OCI-LY7 (cell line): ENCODE data around the gene TNRC6C. TPM values are rescaled to one million over a fixed set of nuclear protein-coding genes. Genes with fewer than 3 reads are reported as not detected.

Experiments
- BruUV-seq: library from RNA; stranded (reverse); fragments of 400-500 nt; replicated peaks from 2 replicates; lab custom pipeline; 2021; lab: Mats Ljungman, UMichigan
- CTCF ChIA-PET: fragments of 300-600 bp; sonication (Branson Sonifier 250); formaldehyde crosslinking; loops from one replicate; lab custom pipeline; 2022; ENCODE audit warnings: antibody characterized with exemption; ENCODE audit not compliant: unreplicated experiment; lab: Charles Lee
- POLR2A ChIA-PET: fragments of 300-600 bp; sonication (Branson Sonifier 250); formaldehyde crosslinking; loops from one replicate; lab custom pipeline; 2022; ENCODE audit warnings: antibody characterized with exemption; lab: Charles Lee
- DNase-seq: peaks from one replicate; pipeline ENCODE4 v3.0.0-alpha.2; 2015; ENCODE audit warnings: low spot score
- H2AFZ ChIP-seq: fragments of 200-600 bp; sonication (generic), shearing (Covaris generic); 2 replicates; pipeline ENCODE4 v1.6.1; 2014; ENCODE audit warnings: mild to moderate bottlenecking, antibody characterized with exemption, low read length, moderate library complexity
- H3K27ac ChIP-seq: fragments of 200-600 bp; sonication (generic); 2 replicates; pipeline ENCODE4 v1.5.1; 2014; ENCODE audit warnings: mixed run types, low read depth, mild to moderate bottlenecking, moderate library complexity, low read length, inconsistent platforms; ENCODE audit not compliant: poor library complexity, severe bottlenecking
- H3K36me3 ChIP-seq: fragments of 200-600 bp; sonication (generic); 2 replicates; pipeline ENCODE4 v1.6.1; 2014; ENCODE audit warnings: mild to moderate bottlenecking, antibody characterized with exemption, low read length, moderate library complexity, mixed read lengths; ENCODE audit not compliant: insufficient read depth
- H3K4me1 ChIP-seq: fragments of 200-600 bp; sonication (generic); 2 replicates; pipeline ENCODE4 v1.5.1; 2014; ENCODE audit warnings: mild to moderate bottlenecking, low read length; ENCODE audit not compliant: insufficient read depth, poor library complexity, severe bottlenecking
- H3K4me2 ChIP-seq: fragments of 200-600 bp; sonication (generic); 2 replicates; pipeline ENCODE4 v1.6.1; 2014; ENCODE audit warnings: mild to moderate bottlenecking, low read length
- H3K4me3 ChIP-seq: fragments of 200-600 bp; sonication (generic); 2 replicates; pipeline ENCODE4 v1.5.1; 2014; ENCODE audit warnings: mild to moderate bottlenecking, low read depth, low read length; ENCODE audit not compliant: poor library complexity, severe bottlenecking
- H3K79me2 ChIP-seq: fragments of 200-600 bp; sonication (generic); 2 replicates; pipeline ENCODE4 v1.6.1; 2016; ENCODE audit warnings: low read depth, mild to moderate bottlenecking, low read length, moderate library complexity, mixed read lengths; ENCODE audit not compliant: insufficient read depth
- H3K9me2 ChIP-seq: fragments of 200-600 bp; sonication (generic); 2 replicates; pipeline ENCODE4 v1.6.1; 2016; ENCODE audit warnings: mild to moderate bottlenecking, low read length, mixed read lengths; ENCODE audit not compliant: insufficient read depth
- H3K9me3 ChIP-seq: fragments of 200-600 bp; sonication (generic); 2 replicates; pipeline ENCODE4 v1.6.1; 2014; ENCODE audit warnings: mild to moderate bottlenecking, mixed run types, low read length, mixed read lengths
- H4K20me1 ChIP-seq: fragments of 200-600 bp; sonication (generic); 2 replicates; pipeline ENCODE4 v1.6.1; 2014; ENCODE audit warnings: mild to moderate bottlenecking, antibody characterized with exemption, low read length, moderate library complexity, mixed read lengths; ENCODE audit not compliant: insufficient read depth
- EZH2phosphoT487 ChIP-seq: fragments of 200-600 bp; sonication (generic); IDR thresholded peaks from 2 replicates; pipeline ENCODE4 v1.6.1; 2018; ENCODE audit warnings: low read depth, borderline replicate concordance, mild to moderate bottlenecking, mixed run types, antibody characterized with exemption, low read length, moderate library complexity, mixed read lengths
- intact Hi-C: fragments of 100-400 bp; cut with micrococcal nuclease; formaldehyde crosslinking; loops from one replicate; pipeline ENCODE4 v1.10.0; 2022; ENCODE audit not compliant: unreplicated experiment
- total RNA-seq, 2 experiments: library from RNA; depleted of rRNA in 1 of 2; stranded (reverse); fragments of >200 nt in 1 of 2; shearing (Covaris generic) in 1 of 2; gene quantifications; 2 replicates each; pipeline ENCODE4 v1.2.3, GENCODE V29; 2014 to 2022
- TF ChIP-seq, protein P1 (sequence below): fragments of 200-600 bp; sonication (generic); conservative IDR thresholded peaks from 2 replicates; pipeline ENCODE4 v1.5.1; 2014; ENCODE audit warnings: mild to moderate bottlenecking, antibody characterized with exemption, low read length, moderate library complexity, mixed read lengths

The TNRC6C gene
- total RNA-seq, 2 experiments from 2014 or later, result 8.5 to 25.2 TPM

DNA sequence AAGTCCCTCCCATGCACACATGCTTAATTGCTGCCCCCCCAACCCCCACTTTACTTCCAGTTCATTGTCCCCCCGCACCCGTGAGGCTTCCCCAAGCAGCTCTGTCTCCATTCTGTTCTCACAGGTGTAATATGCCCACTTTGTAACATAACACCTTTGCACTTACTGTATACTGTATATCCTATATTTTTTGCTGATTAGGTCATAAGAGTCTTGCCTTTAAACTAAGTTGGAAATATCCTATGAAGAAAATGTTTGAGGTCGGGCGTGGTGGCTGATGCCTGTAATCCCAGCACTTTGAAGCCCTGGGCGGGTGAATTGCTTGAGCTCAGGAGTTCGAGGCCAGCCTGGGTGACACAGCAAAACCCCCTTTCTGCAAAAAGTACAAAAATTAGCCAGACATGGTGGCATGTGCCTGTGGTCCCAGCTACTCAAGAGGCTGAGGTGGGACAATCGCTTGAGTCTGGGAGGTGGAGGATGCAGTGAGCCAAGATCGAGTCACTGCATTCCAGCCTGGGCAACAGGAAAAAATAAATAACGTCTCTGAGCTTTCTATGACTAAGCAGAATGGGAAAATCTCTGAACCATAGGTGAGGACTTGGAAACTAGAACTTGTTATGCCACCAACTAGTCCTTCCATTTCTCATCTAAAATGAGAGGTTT is 76.1 kb downstream of the TNRC6C start:
- H3K9me3 ChIP-seq, result no peaks in the 10 kb centered on the region
- peaks cover 20% of the 10 kb centered on the region; the same call in 1 of the 2 replicates for H3K36me3 ChIP-seq
- BruUV-seq, result no TSS peak
- intact Hi-C loops, result no loop called here
- H3K4me2 ChIP-seq, result no peak overlapping the region
- H4K20me1 ChIP-seq, result no peaks in the 10 kb centered on the region
- ChIA-PET CTCF (no interaction called here), POLR2A (interaction anchor here (1.3 to 1.5 kb wide), 2 partner anchors 12 to 76 kb away, joined by 3 to 6 read pairs; partner anchors contain the start of gene TNRC6C)
- no peak overlapping the region for H2AFZ ChIP-seq
- no peak overlapping the region for H3K4me3 ChIP-seq
- no peaks in the 10 kb centered on the region for H3K79me2 ChIP-seq
- DNase-seq, result no peak
- TF ChIP-seq, protein P1, sequence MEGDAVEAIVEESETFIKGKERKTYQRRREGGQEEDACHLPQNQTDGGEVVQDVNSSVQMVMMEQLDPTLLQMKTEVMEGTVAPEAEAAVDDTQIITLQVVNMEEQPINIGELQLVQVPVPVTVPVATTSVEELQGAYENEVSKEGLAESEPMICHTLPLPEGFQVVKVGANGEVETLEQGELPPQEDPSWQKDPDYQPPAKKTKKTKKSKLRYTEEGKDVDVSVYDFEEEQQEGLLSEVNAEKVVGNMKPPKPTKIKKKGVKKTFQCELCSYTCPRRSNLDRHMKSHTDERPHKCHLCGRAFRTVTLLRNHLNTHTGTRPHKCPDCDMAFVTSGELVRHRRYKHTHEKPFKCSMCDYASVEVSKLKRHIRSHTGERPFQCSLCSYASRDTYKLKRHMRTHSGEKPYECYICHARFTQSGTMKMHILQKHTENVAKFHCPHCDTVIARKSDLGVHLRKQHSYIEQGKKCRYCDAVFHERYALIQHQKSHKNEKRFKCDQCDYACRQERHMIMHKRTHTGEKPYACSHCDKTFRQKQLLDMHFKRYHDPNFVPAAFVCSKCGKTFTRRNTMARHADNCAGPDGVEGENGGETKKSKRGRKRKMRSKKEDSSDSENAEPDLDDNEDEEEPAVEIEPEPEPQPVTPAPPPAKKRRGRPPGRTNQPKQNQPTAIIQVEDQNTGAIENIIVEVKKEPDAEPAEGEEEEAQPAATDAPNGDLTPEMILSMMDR, result no peak
- TF ChIP-seq EZH2phosphoT487, result no peak
- H3K9me2 ChIP-seq, result no peaks in the 10 kb centered on the region
- no peak overlapping the region for H3K27ac ChIP-seq
- H3K4me1 ChIP-seq, result peaks cover 9% of the 10 kb centered on the region

DNA sequence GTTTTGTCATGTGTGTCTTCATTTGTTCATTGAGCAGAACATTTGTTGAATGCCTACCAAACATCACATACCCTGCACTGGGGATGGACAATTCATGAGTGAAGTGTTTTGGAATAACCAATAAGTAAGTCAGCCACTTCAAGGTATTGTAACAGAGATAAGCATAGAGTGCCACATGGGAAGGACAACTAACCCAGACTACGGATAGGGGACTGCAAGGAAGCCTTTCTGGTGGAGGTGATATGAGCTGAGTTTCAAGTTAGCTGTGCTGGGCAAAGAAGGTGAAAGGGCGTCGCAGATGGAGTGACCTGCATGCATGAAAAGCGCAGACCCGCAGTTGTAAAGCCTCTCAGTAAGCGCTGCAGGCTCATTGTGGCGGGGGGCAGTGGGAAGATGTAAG is 78.8 kb downstream of the TNRC6C start:
- Histone ChIP-seq H4K20me1 (no peaks in the 10 kb centered on the region), H3K36me3 (peaks cover 13% of the 10 kb centered on the region; the same call in 1 of the 2 replicates), H3K27ac (no peak overlapping the region), H3K79me2 (no peaks in the 10 kb centered on the region), H3K4me1 (peaks cover 6% of the 10 kb centered on the region), H3K4me3 (no peak overlapping the region), H3K9me2 (no peaks in the 10 kb centered on the region), H2AFZ (no peak overlapping the region), H3K4me2 (no peak overlapping the region), H3K9me3 (no peaks in the 10 kb centered on the region)
- ChIA-PET POLR2A (interaction anchor here (0.8 to 0.9 kb wide), 2 partner anchors 17 to 26 kb away, joined by 3 to 4 read pairs; no protein-coding TSS in a partner anchor), CTCF (no interaction called here)
- intact Hi-C loops, result no loop called here
- no peak for DNase-seq
- BruUV-seq, result no TSS peak
- TF ChIP-seq EZH2phosphoT487, result no peak
- TF ChIP-seq, protein P1, result no peak

DNA sequence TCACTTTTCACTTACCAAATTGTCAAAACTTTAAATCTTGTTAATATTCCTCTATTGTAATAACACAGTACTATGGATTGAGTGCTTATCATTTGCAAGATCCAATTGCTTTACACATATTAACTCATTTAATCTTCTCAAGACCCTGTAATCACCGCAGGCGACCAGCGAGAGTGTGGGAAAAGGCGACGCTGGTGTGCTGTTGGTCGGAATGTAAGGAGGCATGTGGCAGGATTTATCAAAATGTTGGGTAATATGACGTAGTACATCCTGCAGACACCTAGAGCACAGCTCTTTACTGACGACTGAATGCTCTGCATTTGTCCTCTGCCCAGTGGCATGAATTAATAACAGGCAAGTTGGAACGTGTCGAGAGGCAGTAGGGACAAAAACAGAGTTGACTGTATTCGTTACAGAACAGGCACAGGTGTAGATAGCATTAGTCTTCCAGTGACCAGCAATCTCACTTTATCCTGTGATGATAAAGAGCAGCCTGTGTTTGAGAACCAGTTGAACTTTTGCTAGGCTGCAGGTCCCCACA is 80.3 kb downstream of the TNRC6C start:
- Histone ChIP-seq H3K9me2 (no peaks in the 10 kb centered on the region), H3K4me1 (no peaks in the 10 kb centered on the region), H3K4me2 (no peak overlapping the region), H3K9me3 (no peaks in the 10 kb centered on the region), H3K27ac (no peak overlapping the region), H3K79me2 (no peaks in the 10 kb centered on the region), H3K4me3 (no peak overlapping the region), H3K36me3 (peaks cover 9% of the 10 kb centered on the region; the same call in 1 of the 2 replicates), H2AFZ (no peak overlapping the region), H4K20me1 (no peaks in the 10 kb centered on the region)
- intact Hi-C loops, result no loop called here
- POLR2A ChIA-PET, result no interaction called here
- CTCF ChIA-PET, result no interaction called here
- BruUV-seq, result no TSS peak
- TF ChIP-seq, protein P1, result no peak
- TF ChIP-seq EZH2phosphoT487, result no peak
- DNase-seq, result no peak
